Natural killer cell (primary cell): ENCODE data around the gene JMJD8. TPM values are rescaled to one million over a fixed set of nuclear protein-coding genes. Genes with fewer than 3 reads are reported as not detected.

Source experiments
- ATAC-seq, 3 donors: fragments of 150-1000 bp in 2 of 3; fragments of 200-7000 bp in 1 of 3; cut with Tn5 transposase; 1 replicate in 1 of 3; 2 replicates in 2 of 3; pipeline ENCODE4 v1.10.0; 2021; ENCODE audit warnings: mild to moderate bottlenecking in 2 of 3, moderate library complexity in 2 of 3
- DNase-seq, 2 donors: peaks; one replicate each; pipeline versions ENCODE4 v3.0.0 to v3.0.0-alpha.2; 2013 to 2021; ENCODE audit warnings: mixed read lengths in 1 of 2
- H3K27ac ChIP-seq: one replicate; pipeline ENCODE4 v1.5.1; 2013; ENCODE audit warnings: mild to moderate bottlenecking, low read length
- H3K27me3 ChIP-seq: one replicate; pipeline ENCODE4 v1.6.1; 2013; ENCODE audit warnings: low read length; ENCODE audit not compliant: control insufficient read depth, insufficient read depth
- H3K36me3 ChIP-seq: one replicate; pipeline ENCODE4 v1.6.1; 2013; ENCODE audit warnings: low read length; ENCODE audit not compliant: control insufficient read depth, insufficient read depth
- H3K4me1 ChIP-seq: one replicate; pipeline ENCODE4 v1.6.1; 2013; ENCODE audit warnings: low read length; ENCODE audit not compliant: control insufficient read depth, insufficient read depth
- H3K4me3 ChIP-seq: one replicate; pipeline ENCODE4 v1.5.1; 2013; ENCODE audit warnings: low read length
- H3K9me3 ChIP-seq: one replicate; pipeline ENCODE4 v1.6.1; 2013; ENCODE audit warnings: low read length; ENCODE audit not compliant: control insufficient read depth, insufficient read depth
- H3K27ac Mint-ChIP-seq, 2 donors: one replicate each; pipeline ENCODE4 v1.8.0; 2022; ENCODE audit warnings: mild to moderate bottlenecking in 2 of 2, mixed read lengths in 2 of 2, moderate library complexity in 1 of 2
- H3K27me3 Mint-ChIP-seq, 2 donors: one replicate each; pipeline ENCODE4 v1.8.0; 2022; ENCODE audit warnings: low read depth in 2 of 2, mixed read lengths in 2 of 2
- H3K36me3 Mint-ChIP-seq: one replicate; pipeline ENCODE4 v1.8.0; 2022; ENCODE audit warnings: mixed read lengths
- H3K4me1 Mint-ChIP-seq, 2 donors: one replicate each; pipeline ENCODE4 v1.8.0; 2022; ENCODE audit warnings: mixed read lengths in 2 of 2
- H3K4me3 Mint-ChIP-seq: one replicate; pipeline ENCODE4 v1.8.0; 2022; ENCODE audit warnings: mild to moderate bottlenecking, moderate library complexity, mixed read lengths
- H3K9me3 Mint-ChIP-seq, 2 donors: one replicate each; pipeline ENCODE4 v1.8.0; 2022; ENCODE audit warnings: mixed read lengths in 2 of 2
- CTCF ChIP-seq: fragments of 200-600 bp; IDR thresholded peaks from one replicate; pipeline ENCODE4 v1.8.0; 2022; ENCODE audit warnings: antibody characterized with exemption
- WGBS: methylation state at CpG from one replicate; pipeline ENCODE4 v1.1.7; 2013; ENCODE audit warnings: missing lambda C conversion rate; ENCODE audit not compliant: insufficient coverage; 5-methylcytosine and 5-hydroxymethylcytosine counted together
- intact Hi-C: fragments of 100-400 bp; cut with micrococcal nuclease; formaldehyde crosslinking; loops from one replicate; pipeline ENCODE4 v1.14.2; 2022
- total RNA-seq, 4 donors: library from RNA; stranded (reverse); fragments of 120-200 nt in 1 of 4; gene quantifications; one replicate each; pipeline versions ENCODE4 v1.2.3 to v1.2.4, GENCODE V29; 2013 to 2022

The JMJD8 gene
- total RNA-seq, 3 donors from 2014 or later (not counting 1 experiment from before 2014, with no cell fraction given): 29.5 to 32.6 (median 31.5) TPM

- intact Hi-C loops: no loop called here
- 95% methylated on average over 18 of the region's 18 CpGs for WGBS
- no peak for DNase-seq
- no peak overlapping the region for H3K27ac Mint-ChIP-seq
- Histone ChIP-seq H3K27me3 (peaks cover 3% of the 10 kb centered on the region), H3K36me3 (peaks cover 31% of the 10 kb centered on the region), H3K9me3 (no peaks in the 10 kb centered on the region), H3K4me1 (peaks cover 24% of the 10 kb centered on the region), H3K4me3 (no peak overlapping the region), H3K27ac (no peak overlapping the region)
- no peak overlapping the region for H3K4me3 Mint-ChIP-seq
- TF ChIP-seq CTCF: no peak
- no peaks in the 10 kb centered on the region for H3K36me3 Mint-ChIP-seq
- peaks cover 0 to 7% of the 10 kb centered on the region in 2 donors for H3K4me1 Mint-ChIP-seq
- no peaks in the 10 kb centered on the region for H3K27me3 Mint-ChIP-seq
- ATAC-seq: no peak
- no peaks in the 10 kb centered on the region for H3K9me3 Mint-ChIP-seq
Observed at GRCh38 chr16:673399-673991, 10.6 kb downstream of the JMJD8 start.

GRCh38 chr16:672851-673250 is 11.3 kb downstream of the JMJD8 start:
- Mint-ChIP-seq H3K27me3 (no peaks in the 10 kb centered on the region), H3K4me3 (no peak overlapping the region), H3K36me3 (no peaks in the 10 kb centered on the region), H3K4me1 (peaks cover 0 to 8% of the 10 kb centered on the region in 2 donors), H3K27ac (no peak overlapping the region), H3K9me3 (no peaks in the 10 kb centered on the region)
- ATAC-seq: no peak
- DNase-seq: no peak
- WGBS: 97% methylated on average over 21 of the region's 21 CpGs
- TF ChIP-seq CTCF: no peak
- Histone ChIP-seq H3K27ac (no peak overlapping the region), H3K4me1 (peaks cover 26% of the 10 kb centered on the region), H3K36me3 (peaks cover 31% of the 10 kb centered on the region), H3K4me3 (no peak overlapping the region), H3K27me3 (peaks cover 3% of the 10 kb centered on the region), H3K9me3 (no peaks in the 10 kb centered on the region)
- intact Hi-C loops: no loop called here

- H3K27me3 Mint-ChIP-seq: no peaks in the 10 kb centered on the region
- intact Hi-C loops: no loop called here
- Histone ChIP-seq H3K36me3 (peaks cover 31% of the 10 kb centered on the region), H3K9me3 (no peaks in the 10 kb centered on the region), H3K27me3 (peaks cover 3% of the 10 kb centered on the region), H3K27ac (no peak overlapping the region), H3K4me3 (no peak overlapping the region), H3K4me1 (peaks cover 29% of the 10 kb centered on the region)
- H3K4me3 Mint-ChIP-seq: no peak overlapping the region
- 99% methylated on average over 19 of the region's 19 CpGs for WGBS
- no peaks in the 10 kb centered on the region for H3K36me3 Mint-ChIP-seq
- no peak for TF ChIP-seq CTCF
- no peak overlapping the region for H3K27ac Mint-ChIP-seq
- no peaks in the 10 kb centered on the region for H3K9me3 Mint-ChIP-seq
- H3K4me1 Mint-ChIP-seq: peaks cover 0 to 12% of the 10 kb centered on the region in 2 donors
- DNase-seq (no peak), ATAC-seq (no peak)
Observed at GRCh38 chr16:672371-672770, 11.8 kb downstream of the JMJD8 start.
